NT2/D1 (cell line): Measurements from ENCODE around the gene NBAS.

Experiments used
- SUZ12 ChIP-seq: IDR thresholded peaks from 2 replicates; pipeline ENCODE4 v1.6.1; 2011; ENCODE audit not compliant: insufficient read length, insufficient read depth; ENCODE audit errors: extremely low read depth
- YY1 ChIP-seq: IDR thresholded peaks from 2 replicates; pipeline ENCODE4 v1.6.1; 2011; ENCODE audit not compliant: insufficient read length, insufficient read depth
- ZNF274 ChIP-seq: IDR thresholded peaks from 2 replicates; pipeline ENCODE4 v1.6.1; 2011; ENCODE audit warnings: mild to moderate bottlenecking, low read depth, low read length

DNA sequence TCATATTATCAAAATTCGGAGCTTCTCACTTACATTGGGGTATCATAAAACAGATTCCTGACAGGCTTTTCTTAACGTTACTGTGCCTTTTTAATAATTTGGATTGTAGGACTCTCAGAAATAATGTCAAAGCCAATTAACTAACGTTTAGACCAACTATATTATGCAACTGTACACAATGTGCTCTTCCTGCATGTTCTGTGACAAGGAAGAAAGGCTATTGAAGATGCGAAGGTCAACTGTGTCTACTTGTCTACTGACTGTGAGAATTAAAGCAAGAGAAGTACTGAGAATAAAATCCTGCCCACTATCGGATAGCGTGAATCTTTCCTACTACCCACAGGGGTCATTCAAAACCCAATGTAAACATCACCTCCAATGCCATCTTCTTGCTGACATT, 393.0 kb downstream of the NBAS start:
- TF ChIP-seq YY1 (no peak), SUZ12 (no peak), ZNF274 (no peak)
